Psoas muscle (tissue), 8 donors: ENCODE results near the gene LRRC36. TPM values are rescaled to one million over a fixed set of nuclear protein-coding genes. Genes with fewer than 3 reads are reported as not detected.

ENCODE experiments used
- ATAC-seq, 4 donors: fragments of 200-7000 bp; cut with Tn5 transposase; one replicate each; pipeline ENCODE4 v1.9.1; 2020; ENCODE audit warnings: moderate library complexity in 3 of 4, mild to moderate bottlenecking in 2 of 4
- DNase-seq, 2 donors: peaks; one replicate each; pipeline ENCODE4 v3.0.0-alpha.2; 2020
- H3K27ac ChIP-seq: fragments of 200-600 bp; one replicate; pipeline ENCODE4 v1.8.0; 2022
- H3K27me3 ChIP-seq, 3 donors: fragments of 200-600 bp in 1 of 3; one replicate each; pipeline versions ENCODE4 v1.6.1 to v1.8.0; 2013 to 2022; ENCODE audit warnings: low read length in 2 of 3, mild to moderate bottlenecking in 2 of 3, moderate library complexity in 1 of 3; ENCODE audit not compliant: insufficient read depth in 3 of 3
- H3K36me3 ChIP-seq, 2 donors: fragments of 200-600 bp in 1 of 2; one replicate each; pipeline versions ENCODE4 v1.6.1 to v1.8.0; 2013 to 2022; ENCODE audit warnings: low read depth in 1 of 2, mild to moderate bottlenecking in 1 of 2, moderate library complexity in 1 of 2; ENCODE audit not compliant: insufficient read depth in 1 of 2
- H3K4me1 ChIP-seq: fragments of 200-600 bp; one replicate; pipeline ENCODE4 v1.8.0; 2022
- H3K4me3 ChIP-seq: fragments of 200-600 bp; one replicate; pipeline ENCODE4 v1.8.0; 2022; ENCODE audit warnings: mild to moderate bottlenecking
- H3K9me3 ChIP-seq: fragments of 200-600 bp; one replicate; pipeline ENCODE4 v1.8.0; 2022
- WGBS, 3 donors: extraction: QIAGEN DNeasy Blood & Tissue Kit; methylation state at CpG; one replicate each; pipeline versions ENCODE4 v1.1.6 to v1.1.7; 2013; 5-methylcytosine and 5-hydroxymethylcytosine counted together
- intact Hi-C, 2 donors: fragments of 100-400 bp; cut with DNase I; formaldehyde crosslinking; loops; one replicate each; pipeline versions ENCODE4 v1.11.0 to v1.14.2; 2022
- polyA plus RNA-seq, 3 donors: library from polyadenylated mRNA; stranded (reverse); fragments of 200-250 nt; gene quantifications; one replicate each; pipeline ENCODE4 v1.2.3, GENCODE V29; 2013
- total RNA-seq, 4 donors: library from RNA; stranded (reverse); fragmentation: NEBNext Ultra II Directional in 2 of 4; extraction: Animal tissue kit (Norgen Biotek cat#: 25700) in 2 of 4; gene quantifications; one replicate each; pipeline versions ENCODE4 v1.2.1 to v1.2.4, GENCODE V29; 2021 to 2023
- TF ChIP-seq, protein P1 (sequence below): fragments of 200-600 bp; IDR thresholded peaks from one replicate; pipeline ENCODE4 v1.8.0; 2022; ENCODE audit warnings: antibody characterized with exemption
- donor health status: healthy with polysubstance abuse.
- donor health status: DM: no; HTN: no; CAD: no; lungs with moderate emphysema.
- donor health status: Bipolar disorder and iron deficiency.
- donor health status: healthy.
- donor health status: DM: yes; HTN: yes; CAD: no.
- donor health status: DM: no; HTN: no; CAD: no.
- donor health status: DM: no; HTN: no; CAD: no.
- donor health status: DM: yes; HTN: yes; CAD: no.

The LRRC36 gene
- total and polyA plus RNA-seq, 7 donors: 0.06 to 0.25 (median 0.11) TPM; not detected in 4

DNA sequence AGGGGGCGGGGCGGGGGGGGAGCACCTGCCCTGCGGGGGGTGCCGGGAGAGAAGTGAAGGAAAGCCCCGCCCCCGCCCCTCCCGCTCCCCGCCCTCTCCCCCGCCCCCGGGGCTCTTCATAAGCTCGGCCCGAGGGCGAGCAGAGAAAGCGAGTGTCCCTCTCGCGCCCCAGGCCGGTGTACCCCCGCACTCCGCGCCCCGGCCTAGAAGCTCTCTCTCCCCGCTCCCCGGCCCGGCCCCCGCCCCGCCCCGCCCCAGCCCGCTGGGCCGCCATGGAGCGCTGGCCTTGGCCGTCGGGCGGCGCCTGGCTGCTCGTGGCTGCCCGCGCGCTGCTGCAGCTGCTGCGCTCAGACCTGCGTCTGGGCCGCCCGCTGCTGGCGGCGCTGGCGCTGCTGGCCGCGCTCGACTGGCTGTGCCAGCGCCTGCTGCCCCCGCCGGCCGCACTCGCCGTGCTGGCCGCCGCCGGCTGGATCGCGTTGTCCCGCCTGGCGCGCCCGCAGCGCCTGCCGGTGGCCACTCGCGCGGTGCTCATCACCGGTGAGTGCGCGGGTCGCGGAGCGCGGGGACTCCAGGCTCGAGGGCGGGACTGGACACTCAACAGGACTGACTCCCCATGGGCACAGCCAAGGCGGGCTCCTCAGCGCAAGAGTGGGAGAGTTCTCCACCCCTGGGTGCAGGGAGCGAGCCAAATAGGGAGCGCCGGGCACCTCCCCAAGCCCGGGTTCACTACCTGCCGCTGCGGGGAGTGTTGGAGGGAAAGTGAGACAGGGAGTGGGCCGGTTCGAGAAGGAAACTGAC is 104.6 kb downstream of the LRRC36 start, which contains the start of gene HSD11B2:
HSD11B2 (plus strand) TSS at position 145 of the 798 bp plus-strand sequence; CDS start at position 273, 128 bp downstream.
- WGBS, 3 donors: 1% methylated on average over 33 to 79 of the region's 87 CpGs
- H3K4me1 ChIP-seq: peaks cover 6% of the 10 kb centered on the region
- TF ChIP-seq, protein P1, sequence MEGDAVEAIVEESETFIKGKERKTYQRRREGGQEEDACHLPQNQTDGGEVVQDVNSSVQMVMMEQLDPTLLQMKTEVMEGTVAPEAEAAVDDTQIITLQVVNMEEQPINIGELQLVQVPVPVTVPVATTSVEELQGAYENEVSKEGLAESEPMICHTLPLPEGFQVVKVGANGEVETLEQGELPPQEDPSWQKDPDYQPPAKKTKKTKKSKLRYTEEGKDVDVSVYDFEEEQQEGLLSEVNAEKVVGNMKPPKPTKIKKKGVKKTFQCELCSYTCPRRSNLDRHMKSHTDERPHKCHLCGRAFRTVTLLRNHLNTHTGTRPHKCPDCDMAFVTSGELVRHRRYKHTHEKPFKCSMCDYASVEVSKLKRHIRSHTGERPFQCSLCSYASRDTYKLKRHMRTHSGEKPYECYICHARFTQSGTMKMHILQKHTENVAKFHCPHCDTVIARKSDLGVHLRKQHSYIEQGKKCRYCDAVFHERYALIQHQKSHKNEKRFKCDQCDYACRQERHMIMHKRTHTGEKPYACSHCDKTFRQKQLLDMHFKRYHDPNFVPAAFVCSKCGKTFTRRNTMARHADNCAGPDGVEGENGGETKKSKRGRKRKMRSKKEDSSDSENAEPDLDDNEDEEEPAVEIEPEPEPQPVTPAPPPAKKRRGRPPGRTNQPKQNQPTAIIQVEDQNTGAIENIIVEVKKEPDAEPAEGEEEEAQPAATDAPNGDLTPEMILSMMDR: no peak
- peak; percentile 73 to 88 (median 82) for ATAC-seq
- DNase-seq: peak; percentile 55 to 82
- intact Hi-C loops: no loop called here
- H3K27me3 ChIP-seq: no peaks in the 10 kb centered on the region
- peak within 1 kb of the TSS; percentile 62 for H3K4me3 ChIP-seq
- H3K36me3 ChIP-seq: no peaks in the 10 kb centered on the region
- no peaks in the 10 kb centered on the region for H3K9me3 ChIP-seq
- H3K27ac ChIP-seq: peak within 1 kb of the TSS; percentile 60

DNA sequence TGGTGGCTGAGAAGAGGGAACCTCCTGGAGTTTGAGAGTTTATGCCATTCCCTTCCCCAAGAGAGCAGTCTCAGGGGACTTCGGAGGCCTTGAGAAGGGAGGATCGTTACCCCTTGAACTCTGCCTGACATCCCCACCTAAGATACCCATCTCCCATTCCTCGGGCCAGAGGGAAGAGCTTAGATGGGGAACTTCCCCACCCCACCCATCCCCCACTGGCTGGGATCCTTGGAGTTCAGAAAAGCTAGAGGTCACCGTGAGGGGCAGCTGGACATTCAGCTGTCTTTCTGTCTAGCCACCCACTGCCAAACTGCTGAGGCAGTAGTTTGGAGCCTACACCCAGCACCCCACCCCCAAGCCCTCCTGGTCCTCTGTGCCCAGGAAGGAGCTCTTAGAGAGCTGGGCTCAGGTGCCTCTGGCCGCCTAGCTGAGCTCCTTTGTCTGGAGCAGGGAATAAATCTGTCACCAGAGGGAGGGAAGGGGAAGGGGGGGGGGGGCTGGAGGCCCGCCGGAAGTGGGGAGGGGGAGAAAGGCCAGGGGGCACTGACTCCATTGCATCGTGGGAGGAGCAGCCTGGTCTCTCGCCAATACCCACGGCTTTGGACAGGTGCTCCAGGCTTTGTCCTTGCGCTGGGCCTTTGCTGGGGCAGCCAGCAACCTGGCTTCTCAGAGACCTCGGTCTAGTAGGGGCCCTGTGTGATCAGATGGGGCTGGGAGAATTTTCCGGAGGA is 105.3 kb downstream of the LRRC36 start:
- peak overlapping the region; percentile 38 for H3K27ac ChIP-seq
- intact Hi-C loops: no loop called here
- H3K4me3 ChIP-seq: peak overlapping the region; percentile 62
- H3K9me3 ChIP-seq: no peaks in the 10 kb centered on the region
- TF ChIP-seq, protein P1: no peak
- no peaks in the 10 kb centered on the region for H3K27me3 ChIP-seq
- no peak for ATAC-seq
- H3K4me1 ChIP-seq: peaks cover 6% of the 10 kb centered on the region
- 35 to 47% (median 42%) methylated on average over 11 to 12 of the region's 13 CpGs for WGBS, 3 donors
- H3K36me3 ChIP-seq: peaks cover 0 to 2% of the 10 kb centered on the region in 2 donors
- DNase-seq: no peak

DNA sequence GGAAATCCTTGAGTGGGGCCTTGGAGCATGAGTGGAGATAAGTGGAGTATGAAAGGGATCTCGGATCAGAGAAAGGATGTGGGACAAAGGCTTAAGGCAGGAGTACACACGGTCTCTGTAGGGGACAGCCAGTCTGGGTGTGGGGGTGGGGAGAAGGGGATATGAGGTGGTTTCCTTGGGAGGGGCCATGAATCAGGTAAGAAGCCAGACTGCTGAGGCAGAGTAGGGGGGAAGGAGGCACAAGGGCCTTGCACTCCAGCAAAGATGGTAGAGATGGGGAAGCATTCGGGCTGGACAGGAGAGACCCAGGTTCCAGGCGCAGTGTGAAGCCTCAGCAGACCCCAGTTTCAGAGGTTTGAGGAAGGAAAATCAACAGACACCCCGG is 105.9 kb downstream of the LRRC36 start:
- ATAC-seq: no peak
- DNase-seq: no peak
- TF ChIP-seq, protein P1: no peak
- Histone ChIP-seq H3K36me3 (peaks cover 0 to 7% of the 10 kb centered on the region in 2 donors), H3K9me3 (no peaks in the 10 kb centered on the region), H3K4me1 (peaks cover 6% of the 10 kb centered on the region), H3K27ac (no peak overlapping the region), H3K27me3 (no peaks in the 10 kb centered on the region), H3K4me3 (no peak overlapping the region)
- WGBS, 3 donors: 75 to 83% (median 83%) methylated on average over 5 of the region's 5 CpGs
- intact Hi-C loops: no loop called here

DNA sequence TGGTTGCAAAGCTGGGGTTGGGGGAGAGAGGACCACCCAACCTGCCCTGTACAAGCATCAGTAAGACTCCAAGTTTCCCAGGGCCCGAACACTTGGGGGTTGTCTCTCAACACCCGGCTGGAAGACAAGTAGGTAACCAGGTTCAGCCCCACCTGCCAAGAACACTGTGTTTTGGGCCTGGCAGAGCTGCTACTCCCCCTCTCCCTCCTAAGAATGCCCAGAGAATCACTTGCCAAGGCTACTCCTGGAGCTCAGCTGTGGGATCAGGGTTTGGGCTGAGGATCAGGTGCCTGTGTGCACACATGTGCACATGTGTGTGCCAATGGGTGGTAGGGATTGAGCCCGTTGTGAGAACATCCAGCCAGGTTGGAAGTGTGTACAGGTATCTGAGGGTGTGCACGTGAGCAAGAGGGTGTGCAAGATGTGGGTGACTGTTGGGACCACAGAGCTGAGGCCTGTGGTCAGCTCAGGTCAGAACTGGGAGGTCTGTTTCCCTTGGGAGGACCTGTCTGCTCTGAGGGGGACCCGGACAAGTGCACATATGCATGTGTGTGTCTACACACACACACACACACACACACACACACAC is 106.6 kb downstream of the LRRC36 start:
- TF ChIP-seq, protein P1: no peak
- DNase-seq (no peak), ATAC-seq (no peak)
- 74 to 91% (median 88%) methylated on average over 5 of the region's 5 CpGs for WGBS, 3 donors
- Histone ChIP-seq H3K27ac (no peak overlapping the region), H3K4me1 (peaks cover 6% of the 10 kb centered on the region), H3K4me3 (no peak overlapping the region), H3K9me3 (no peaks in the 10 kb centered on the region), H3K36me3 (peaks cover 0 to 15% of the 10 kb centered on the region in 2 donors), H3K27me3 (no peaks in the 10 kb centered on the region)
- intact Hi-C loops: no loop called here

Other genes with a start within 250 kb of the LRRC36 start
- gene PHAF1, start 216.9 kb upstream of the LRRC36 start, total RNA-seq: 10 to 100 TPM; 12.2 to 19.5 (median 15.5) TPM
- 10 to 100 TPM; 12.3 to 60.4 (median 12.4) TPM for gene PHAF1, start 216.9 kb upstream of the LRRC36 start, polyA plus RNA-seq
- gene B3GNT9, start 175.8 kb upstream of the LRRC36 start, total RNA-seq: 1 to 10 TPM in 3 of 4 donors, under 1 TPM in 1; 0.69 to 4.1 (median 2.3) TPM
- gene B3GNT9, start 175.8 kb upstream of the LRRC36 start, polyA plus RNA-seq: 1 to 10 TPM in 1 of 3 donors, under 1 TPM in 2; 0.75 to 1.8 (median 0.86) TPM
- 1 to 10 TPM; 3.9 to 6.7 (median 5.9) TPM for gene TRADD, start 166.9 kb upstream of the LRRC36 start, total RNA-seq
- 10 to 100 TPM in 2 of 3 donors, 1 to 10 TPM in 1; 7.4 to 14.2 (median 10.7) TPM for gene TRADD, start 166.9 kb upstream of the LRRC36 start, polyA plus RNA-seq
- gene FBXL8, start 166.9 kb upstream of the LRRC36 start, total RNA-seq: 1 to 10 TPM; 4.5 to 8.6 (median 5.9) TPM
- 1 to 10 TPM; 5.1 to 8.0 (median 5.9) TPM for gene FBXL8, start 166.9 kb upstream of the LRRC36 start, polyA plus RNA-seq
- 10 to 100 TPM; 44.3 to 97.3 (median 57.6) TPM for gene HSF4, start 162.1 kb upstream of the LRRC36 start, total RNA-seq
- gene HSF4, start 162.1 kb upstream of the LRRC36 start, polyA plus RNA-seq: 10 to 100 TPM; 15.1 to 47.8 (median 47.4) TPM
- 100 to 1,000 TPM in 2 of 4 donors, 10 to 100 TPM in 2; 53.6 to 114 (median 88.0) TPM for gene NOL3, start 156.3 kb upstream of the LRRC36 start, total RNA-seq
- gene NOL3, start 156.3 kb upstream of the LRRC36 start, polyA plus RNA-seq: 100 to 1,000 TPM in 1 of 3 donors, 10 to 100 TPM in 2; 90.6 to 133 (median 93.9) TPM
- 1 to 10 TPM; 5.9 to 8.0 (median 6.6) TPM for gene MATCAP1, start 142.9 kb upstream of the LRRC36 start, total RNA-seq
- gene MATCAP1, start 142.9 kb upstream of the LRRC36 start, polyA plus RNA-seq: 1 to 10 TPM; 4.2 to 9.7 (median 4.5) TPM
- 1 to 10 TPM in 3 of 4 donors, under 1 TPM in 1; 0.91 to 1.9 (median 1.2) TPM for gene EXOC3L1, start 136.7 kb upstream of the LRRC36 start, total RNA-seq
- 1 to 10 TPM in 1 of 3 donors, under 1 TPM in 2; 0.84 to 3.4 (median 0.97) TPM for gene EXOC3L1, start 136.7 kb upstream of the LRRC36 start, polyA plus RNA-seq
- gene E2F4, start 134.7 kb upstream of the LRRC36 start, total RNA-seq: 10 to 100 TPM; 22.6 to 56.2 (median 45.9) TPM
- 100 to 1,000 TPM in 1 of 3 donors, 10 to 100 TPM in 2; 45.0 to 106 (median 67.3) TPM for gene E2F4, start 134.7 kb upstream of the LRRC36 start, polyA plus RNA-seq
- under 1 TPM; 0.26 to 0.79 (median 0.42) TPM for gene ELMO3, start 127.7 kb upstream of the LRRC36 start, total RNA-seq
- gene ELMO3, start 127.7 kb upstream of the LRRC36 start, polyA plus RNA-seq: under 1 TPM; 0.35 to 0.82 (median 0.53) TPM
- gene TMEM208, start 99.7 kb upstream of the LRRC36 start, total RNA-seq: 10 to 100 TPM; 10.1 to 32.7 (median 20.5) TPM
- gene TMEM208, start 99.7 kb upstream of the LRRC36 start, polyA plus RNA-seq: 100 to 1,000 TPM in 1 of 3 donors, 10 to 100 TPM in 2; 64.3 to 111 (median 91.9) TPM
- 100 to 1,000 TPM in 3 of 4 donors, 10 to 100 TPM in 1; 61.5 to 154 (median 124) TPM for gene FHOD1, start 79.3 kb upstream of the LRRC36 start, total RNA-seq
- 10 to 100 TPM; 16.9 to 48.7 (median 27.2) TPM for gene FHOD1, start 79.3 kb upstream of the LRRC36 start, polyA plus RNA-seq
- gene SLC9A5, start 77.8 kb upstream of the LRRC36 start, total RNA-seq: 1 to 10 TPM in 3 of 4 donors, under 1 TPM in 1; 0.59 to 1.7 (median 1.4) TPM
- gene SLC9A5, start 77.8 kb upstream of the LRRC36 start, polyA plus RNA-seq: 1 to 10 TPM in 1 of 3 donors, under 1 TPM in 2; 0.52 to 1.1 (median 0.91) TPM
- 1 to 10 TPM in 2 of 4 donors, under 1 TPM in 2; 0.28 to 1.9 (median 1.3) TPM for gene PLEKHG4, start 47.3 kb upstream of the LRRC36 start, total RNA-seq
- under 1 TPM; 0.60 to 1.00 (median 0.98) TPM for gene PLEKHG4, start 47.3 kb upstream of the LRRC36 start, polyA plus RNA-seq
- gene KCTD19, start 74 bp upstream of the LRRC36 start, total RNA-seq: not detected
- gene KCTD19, start 74 bp upstream of the LRRC36 start, polyA plus RNA-seq: under 1 TPM in 1 of 3 donors, not detected in 2; 0.03 TPM
- 10 to 100 TPM; 14.8 to 36.4 (median 25.7) TPM for gene TPPP3, start 66.7 kb downstream of the LRRC36 start, total RNA-seq
- gene TPPP3, start 66.7 kb downstream of the LRRC36 start, polyA plus RNA-seq: 10 to 100 TPM in 2 of 3 donors, 1 to 10 TPM in 1; 5.3 to 21.4 (median 17.0) TPM
- 10 to 100 TPM in 1 of 4 donors, 1 to 10 TPM in 3; 5.8 to 11.0 (median 6.9) TPM for gene ZDHHC1, start 89.7 kb downstream of the LRRC36 start, total RNA-seq
- gene ZDHHC1, start 89.7 kb downstream of the LRRC36 start, polyA plus RNA-seq: 1 to 10 TPM; 1.7 to 5.0 (median 2.9) TPM
- under 1 TPM; 0.16 to 0.71 (median 0.39) TPM for gene HSD11B2, start 104.3 kb downstream of the LRRC36 start, total RNA-seq
- gene HSD11B2, start 104.3 kb downstream of the LRRC36 start, polyA plus RNA-seq: under 1 TPM; 0.11 to 0.35 (median 0.17) TPM
- 100 to 1,000 TPM in 1 of 4 donors, 10 to 100 TPM in 3; 81.2 to 104 (median 87.3) TPM for gene ATP6V0D1, start 154.3 kb downstream of the LRRC36 start, total RNA-seq
- 10 to 100 TPM; 60.2 to 92.4 (median 62.8) TPM for gene ATP6V0D1, start 154.3 kb downstream of the LRRC36 start, polyA plus RNA-seq
- gene AGRP, start 156.7 kb downstream of the LRRC36 start, total RNA-seq: not detected
- gene AGRP, start 156.7 kb downstream of the LRRC36 start, polyA plus RNA-seq: not detected
- 10 to 100 TPM; 34.1 to 58.1 (median 49.5) TPM for gene RIPOR1, start 202.0 kb downstream of the LRRC36 start, total RNA-seq
- 10 to 100 TPM; 16.5 to 27.4 (median 20.6) TPM for gene RIPOR1, start 202.0 kb downstream of the LRRC36 start, polyA plus RNA-seq
- 10 to 100 TPM; 22.1 to 26.5 (median 26.0) TPM for gene CTCF, start 235.7 kb downstream of the LRRC36 start, total RNA-seq
- gene CTCF, start 235.7 kb downstream of the LRRC36 start, polyA plus RNA-seq: 10 to 100 TPM; 17.7 to 44.7 (median 18.9) TPM